ENCODE results near the gene EFCAB11.
"Not testable (repeated sequence)": the region's sequence is repeated elsewhere in the genome, so short reads cannot be mapped to it uniquely, and the experiment has no call there.

Gene EFCAB11

GRCh38 chr14:89899917-89900663 is 54.4 kb downstream of the EFCAB11 start:
- TF ChIP-seq, protein P1, sequence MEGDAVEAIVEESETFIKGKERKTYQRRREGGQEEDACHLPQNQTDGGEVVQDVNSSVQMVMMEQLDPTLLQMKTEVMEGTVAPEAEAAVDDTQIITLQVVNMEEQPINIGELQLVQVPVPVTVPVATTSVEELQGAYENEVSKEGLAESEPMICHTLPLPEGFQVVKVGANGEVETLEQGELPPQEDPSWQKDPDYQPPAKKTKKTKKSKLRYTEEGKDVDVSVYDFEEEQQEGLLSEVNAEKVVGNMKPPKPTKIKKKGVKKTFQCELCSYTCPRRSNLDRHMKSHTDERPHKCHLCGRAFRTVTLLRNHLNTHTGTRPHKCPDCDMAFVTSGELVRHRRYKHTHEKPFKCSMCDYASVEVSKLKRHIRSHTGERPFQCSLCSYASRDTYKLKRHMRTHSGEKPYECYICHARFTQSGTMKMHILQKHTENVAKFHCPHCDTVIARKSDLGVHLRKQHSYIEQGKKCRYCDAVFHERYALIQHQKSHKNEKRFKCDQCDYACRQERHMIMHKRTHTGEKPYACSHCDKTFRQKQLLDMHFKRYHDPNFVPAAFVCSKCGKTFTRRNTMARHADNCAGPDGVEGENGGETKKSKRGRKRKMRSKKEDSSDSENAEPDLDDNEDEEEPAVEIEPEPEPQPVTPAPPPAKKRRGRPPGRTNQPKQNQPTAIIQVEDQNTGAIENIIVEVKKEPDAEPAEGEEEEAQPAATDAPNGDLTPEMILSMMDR (IDR thresholded peaks at IDR 0.05; ENCODE audit: insufficient read depth, low read length, missing control alignments): peak; percentile 38
- ChIA-PET CTCF (interaction anchor here (0.7 to 2.2 kb wide), 9 partner anchors 10 to 888 kb away, joined by 3 to 11 read pairs (median 4); no protein-coding TSS in a partner anchor), POLR2A (no interaction called here)
- no peak overlapping the region for H3K4me3 ChIP-seq (ENCODE audit: low read depth, low read length)
- DNase-seq (ENCODE audit: low read depth, low spot score): no peak

DNA sequence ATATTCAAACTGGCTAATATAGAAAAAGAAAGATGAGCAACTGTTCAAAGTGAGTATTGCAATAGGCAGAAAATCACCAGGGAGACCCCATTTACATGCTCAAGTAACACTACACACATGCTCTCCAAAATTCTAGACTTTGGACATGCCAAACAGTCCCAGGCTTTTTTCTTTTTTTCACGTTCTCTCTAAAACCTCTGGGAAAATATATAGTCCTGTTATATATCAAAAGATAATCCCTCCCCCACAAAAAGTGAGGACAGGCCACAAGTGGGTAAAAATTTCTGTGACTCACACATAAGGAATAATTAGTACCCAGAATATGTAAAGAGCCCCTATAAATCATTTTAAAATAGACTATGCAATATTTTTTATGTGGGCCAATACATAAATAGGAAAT is 55.2 kb downstream of the EFCAB11 start:
- TF ChIP-seq, protein P1 (IDR thresholded peaks at IDR 0.05; ENCODE audit: insufficient read depth, low read length, missing control alignments): no peak
- no peak overlapping the region for H3K4me3 ChIP-seq (ENCODE audit: low read depth, low read length)
- CTCF ChIA-PET: interaction anchor here (1.0 to 2.2 kb wide), 5 partner anchors 9 to 859 kb away, joined by 3 to 11 read pairs (median 4); no protein-coding TSS in a partner anchor
- POLR2A ChIA-PET: no interaction called here
- DNase-seq (ENCODE audit: low read depth, low spot score): no peak

- POLR2A ChIA-PET; DNase-seq (ENCODE audit: low read depth, low spot score); H3K4me3 ChIP-seq (ENCODE audit: low read depth, low read length): not testable (repeated sequence)
- CTCF ChIA-PET: interaction anchor here (1.0 kb wide), 1 partner anchor 34 kb away, joined by 3 read pairs; no protein-coding TSS in a partner anchor
Measured at GRCh38 chr14:89893388-89893787, 61.1 kb downstream of the EFCAB11 start.

- ChIA-PET POLR2A (no interaction called here), CTCF (interaction anchor here (1.0 kb wide), 1 partner anchor 33 kb away, joined by 3 read pairs; no protein-coding TSS in a partner anchor)
- TF ChIP-seq, protein P1 (IDR thresholded peaks at IDR 0.05; ENCODE audit: insufficient read depth, low read length, missing control alignments): no peak
- H3K4me3 ChIP-seq (ENCODE audit: low read depth, low read length): no peak overlapping the region
- DNase-seq (ENCODE audit: low read depth, low spot score): no peak
Measured at GRCh38 chr14:89892953-89893352, 61.6 kb downstream of the EFCAB11 start.

GRCh38 chr14:89891721-89892120 is 62.8 kb downstream of the EFCAB11 start:
- H3K4me3 ChIP-seq (ENCODE audit: low read depth, low read length); CTCF ChIA-PET; DNase-seq (ENCODE audit: low read depth, low spot score): not testable (repeated sequence)
- POLR2A ChIA-PET: interaction anchor here (0.6 kb wide), 1 partner anchor 92 kb away, joined by 4 read pairs; no protein-coding TSS in a partner anchor

DNA sequence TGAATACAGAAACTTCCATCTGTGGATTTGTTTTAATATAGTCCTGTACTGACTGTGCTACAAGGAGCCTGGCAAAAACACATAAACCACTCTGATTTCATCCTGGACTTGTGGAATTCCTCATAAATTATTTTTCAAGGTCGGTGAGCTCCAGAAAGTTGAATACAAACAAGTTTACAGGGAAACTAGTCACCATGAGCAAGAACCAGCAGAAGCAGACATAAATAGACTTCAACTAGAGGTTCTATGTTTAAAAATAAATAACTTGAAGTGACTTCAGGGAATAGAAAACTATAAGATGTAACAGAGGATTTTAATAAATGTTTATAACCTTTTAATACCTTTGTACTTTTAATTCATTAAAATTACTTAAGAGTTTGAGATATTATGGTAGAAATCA is 63.5 kb downstream of the EFCAB11 start:
- POLR2A ChIA-PET: interaction anchor here (0.6 to 0.8 kb wide), 2 partner anchors 57 to 91 kb away, joined by 3 to 4 read pairs; no protein-coding TSS in a partner anchor
- CTCF ChIA-PET: no interaction called here
- no peak overlapping the region for H3K4me3 ChIP-seq (ENCODE audit: low read depth, low read length)
- TF ChIP-seq, protein P1 (IDR thresholded peaks at IDR 0.05; ENCODE audit: insufficient read depth, low read length, missing control alignments): no peak
- no peak for DNase-seq (ENCODE audit: low read depth, low spot score)

DNA sequence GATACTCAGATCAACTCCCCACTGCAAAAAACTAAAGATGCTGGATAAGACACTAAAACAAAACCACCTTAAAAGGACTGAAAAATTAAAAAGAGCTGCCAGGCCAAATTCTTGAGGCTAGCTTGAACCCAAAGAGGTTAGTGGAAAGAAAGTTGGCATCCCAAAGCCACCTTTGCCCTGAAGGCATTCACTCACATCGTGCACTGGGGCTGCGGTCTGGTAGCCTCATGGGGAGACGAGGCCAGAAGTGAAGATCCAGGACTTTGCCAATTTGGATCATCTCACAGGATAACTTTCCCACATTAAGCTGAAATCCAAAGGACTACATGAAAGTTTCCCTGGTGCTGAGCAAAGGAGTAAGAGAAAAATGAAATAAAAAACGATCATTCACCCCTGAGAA is 63.9 kb downstream of the EFCAB11 start:
- no peak for DNase-seq (ENCODE audit: low read depth, low spot score)
- CTCF ChIA-PET: interaction anchor here (1.6 kb wide), 1 partner anchor 9 kb away, joined by 11 read pairs; no protein-coding TSS in a partner anchor
- TF ChIP-seq, protein P1 (IDR thresholded peaks at IDR 0.05; ENCODE audit: insufficient read depth, low read length, missing control alignments): no peak
- POLR2A ChIA-PET: interaction anchor here (0.8 kb wide), 1 partner anchor 57 kb away, joined by 3 read pairs; no protein-coding TSS in a partner anchor
- H3K4me3 ChIP-seq (ENCODE audit: low read depth, low read length): no peak overlapping the region
